HepG2 (cell line): ENCODE data around the gene WNT2B.

Experiments used
- CTCF ChIP-seq: sonication (generic); formaldehyde crosslinking; IDR thresholded peaks from 2 replicates; pipeline ENCODE4 v1.5.0; 2020; ENCODE audit warnings: mild to moderate bottlenecking, missing genetic modification reagents, moderate library complexity
- DZIP1 ChIP-seq: sonication (generic); formaldehyde crosslinking; IDR thresholded peaks from 2 replicates; pipeline ENCODE4 v1.5.0; 2020; ENCODE audit warnings: mild to moderate bottlenecking, missing genetic modification reagents
- ZNF24 ChIP-seq: fragments of 450-650 bp; IDR thresholded peaks from 2 replicates; pipeline ENCODE4 v1.6.1; 2017; ENCODE audit warnings: antibody characterized with exemption, mild to moderate bottlenecking
- ZNF3 ChIP-seq: IDR thresholded peaks from 2 replicates; pipeline ENCODE4 v1.7.0; 2017; ENCODE audit warnings: inconsistent platforms

- TF ChIP-seq DZIP1 (CRISPR knock-in tag) = no peak
- peak; percentile 18; the same call in 1 of the 2 replicates for TF ChIP-seq CTCF (CRISPR knock-in tag)
- no peak for TF ChIP-seq ZNF24
- no peak for TF ChIP-seq ZNF3
These were observed at the start of gene WNT2B for GRCh38 chr1:112508278-112509004.
